Epidermal melanocyte (primary cell): Measurements from ENCODE around the gene GGPS1.
"Not testable (repeated sequence)": the region's sequence is repeated elsewhere in the genome, so short reads cannot be mapped to it uniquely, and the experiment has no call there.

Source experiments
- DNase-seq: peaks from one replicate; pipeline ENCODE4 v3.0.0; 2011; ENCODE audit warnings: low spot score; ENCODE audit not compliant: insufficient read length

Gene GGPS1

DNA sequence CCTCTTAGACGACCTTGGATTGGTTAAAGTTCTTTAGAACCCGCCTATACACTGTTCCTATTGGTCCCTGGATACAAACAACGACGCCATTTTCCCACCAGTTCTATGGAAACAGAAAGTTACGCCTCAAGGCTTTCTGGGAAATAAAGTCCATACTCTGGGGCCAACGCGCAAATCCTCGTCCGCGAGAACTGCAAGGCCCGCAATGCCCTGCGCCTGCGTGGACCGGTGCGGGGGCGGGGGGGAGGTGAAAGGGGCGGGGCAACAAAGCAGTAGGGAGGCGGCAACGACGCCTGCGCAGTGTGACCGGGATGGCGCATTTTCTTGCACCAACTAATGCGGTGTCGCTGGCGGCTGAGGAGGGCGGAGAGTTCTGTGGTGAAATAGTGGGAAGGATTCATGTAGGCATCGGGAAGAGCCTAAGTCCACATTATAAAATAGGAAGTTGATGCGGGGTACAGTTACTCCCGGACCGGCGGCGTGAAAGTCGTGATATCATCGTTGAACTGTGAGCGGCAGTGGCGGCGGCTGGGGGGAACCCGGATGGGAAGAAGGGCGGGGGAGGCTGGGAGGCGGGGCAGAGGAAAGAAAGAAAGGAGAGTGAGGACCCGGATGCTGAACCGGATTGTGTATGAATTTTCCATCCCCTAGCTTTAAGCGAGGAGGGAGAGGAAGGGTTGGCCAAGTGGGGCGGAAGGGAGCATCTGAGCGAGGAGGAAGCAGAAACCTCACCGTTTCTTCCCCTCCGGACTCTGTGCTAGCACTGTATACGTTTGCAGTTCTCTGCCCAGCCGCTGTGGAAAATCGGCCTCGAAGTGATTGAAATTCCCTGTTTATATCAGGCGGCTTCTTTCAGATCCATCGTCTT, at the start of gene GGPS1:
GGPS1 (plus strand) TSS at position 300 of the 868 bp plus-strand sequence. CDS start 6,695 bp downstream, outside the sequence.
- peak; percentile 93 for DNase-seq

DNA sequence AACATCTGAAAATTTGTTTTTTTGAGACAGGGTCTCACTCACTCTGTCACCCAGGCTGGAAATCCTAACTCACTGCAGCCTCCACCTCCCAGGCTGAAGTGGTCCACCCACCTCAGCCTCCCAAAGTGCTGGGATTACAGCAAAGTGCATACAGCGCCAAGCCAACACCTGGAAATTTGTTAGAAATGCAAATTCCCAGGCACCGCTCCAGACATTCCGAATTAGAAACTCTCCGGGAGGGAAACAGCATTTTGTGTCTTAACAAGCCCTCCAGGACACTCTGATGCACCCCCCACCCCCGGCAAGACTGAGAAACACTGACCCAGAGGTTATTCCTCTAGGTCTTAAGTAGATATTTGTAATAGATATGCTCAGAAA, 49.5 kb upstream of the GGPS1 start:
- no peak for DNase-seq

DNA sequence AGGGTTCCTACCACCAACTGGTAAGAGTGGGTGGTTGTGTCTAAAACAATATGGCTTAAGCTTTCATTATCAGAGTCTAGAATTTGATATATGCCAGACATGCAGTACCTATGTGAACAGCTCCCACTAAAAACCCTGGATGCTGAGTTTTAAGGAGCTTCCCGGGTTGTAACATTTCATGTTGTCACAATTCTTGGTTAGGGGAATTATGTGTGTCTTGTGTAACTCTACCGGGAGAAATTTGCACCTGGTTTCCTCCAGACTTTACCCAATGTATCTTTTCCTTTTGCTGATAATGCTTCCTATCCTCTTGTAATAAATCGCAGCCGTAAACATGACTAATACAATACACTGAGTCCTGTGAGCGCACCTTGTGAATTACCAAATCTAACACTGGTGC, 48.7 kb upstream of the GGPS1 start:
- DNase-seq: no peak

DNA sequence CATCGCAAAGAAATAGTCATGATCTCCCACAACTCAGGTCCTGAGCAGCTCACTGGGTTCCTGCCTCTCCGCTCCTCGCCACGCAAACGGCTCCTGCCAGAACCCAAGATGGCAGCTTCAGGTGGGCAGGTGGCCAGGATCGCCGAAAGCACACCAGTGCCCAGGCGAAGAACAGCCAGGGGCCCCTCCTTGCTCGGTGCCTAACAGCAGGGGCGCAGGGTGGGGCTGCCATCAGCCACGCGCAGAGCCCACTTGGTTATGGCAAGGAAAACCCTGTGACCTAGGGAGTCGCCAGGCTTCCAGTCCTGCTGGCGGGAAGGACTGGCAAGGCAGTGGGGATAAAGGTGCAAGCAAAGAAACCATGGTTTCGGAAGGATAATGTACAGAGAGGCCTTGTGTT, 47.9 kb upstream of the GGPS1 start:
- no peak for DNase-seq

DNA sequence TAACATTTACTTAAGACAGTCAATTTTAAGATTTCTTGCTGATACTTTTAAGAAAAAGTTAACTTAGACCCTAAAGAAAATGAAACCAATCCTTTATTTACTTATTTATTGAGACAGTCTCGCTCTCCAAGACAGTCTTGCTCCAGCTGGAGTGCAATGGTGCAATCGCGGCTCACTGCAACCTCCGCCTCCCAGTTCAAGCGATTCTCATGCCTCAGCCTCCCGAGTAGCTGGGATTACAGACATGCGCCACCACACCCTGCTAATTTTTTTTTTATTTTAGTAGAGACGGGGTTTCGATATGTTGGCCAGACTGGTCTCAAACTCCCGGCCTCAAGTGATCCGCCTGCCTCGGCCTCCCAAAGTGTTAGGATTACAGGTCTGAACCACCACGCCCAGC, 44.7 kb upstream of the GGPS1 start:
- DNase-seq: not testable (repeated sequence)

DNA sequence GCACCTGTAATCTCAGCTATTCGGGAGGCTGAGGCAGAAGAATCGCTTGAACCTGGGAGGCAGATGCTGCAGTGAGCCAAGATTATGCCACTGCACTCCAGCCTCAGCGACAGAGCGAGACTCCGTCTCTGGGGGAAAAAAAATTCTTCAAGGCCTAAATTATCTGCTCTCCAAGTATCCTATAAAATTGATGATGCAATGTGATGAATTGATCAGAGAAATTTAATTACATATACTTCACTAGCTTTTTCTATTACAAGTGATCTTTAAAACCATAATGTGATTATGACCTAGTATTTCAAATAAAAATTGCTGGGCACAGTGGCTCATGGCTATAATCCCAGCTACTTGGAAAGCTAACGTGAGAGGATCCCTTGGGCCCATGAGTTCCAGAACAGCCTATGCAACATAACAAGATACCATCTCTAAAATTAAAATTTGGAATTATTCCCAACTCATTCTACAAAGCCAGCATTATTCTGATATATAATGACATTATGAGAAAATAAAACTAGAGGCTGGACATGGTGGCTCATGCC, 44.1 kb upstream of the GGPS1 start:
- no peak for DNase-seq

DNA sequence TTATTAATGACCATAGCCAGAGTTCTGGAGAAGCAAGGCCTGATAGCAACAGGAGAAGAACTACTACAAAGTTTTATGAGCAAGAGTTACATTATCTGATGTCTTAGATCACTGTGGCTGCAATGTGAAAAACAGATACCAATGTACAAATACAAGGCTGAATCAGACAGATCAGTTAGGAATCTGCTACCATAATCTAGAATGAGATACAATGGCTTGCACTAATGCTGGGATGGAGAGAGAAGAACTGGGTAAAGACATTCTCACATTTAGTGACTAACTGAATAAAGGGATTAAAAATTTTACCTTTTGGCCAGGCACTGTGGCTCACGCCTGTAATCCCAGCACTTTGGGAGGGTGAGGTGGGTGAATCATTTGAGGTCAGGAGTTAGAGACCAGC, 41.7 kb upstream of the GGPS1 start:
- no peak for DNase-seq

DNA sequence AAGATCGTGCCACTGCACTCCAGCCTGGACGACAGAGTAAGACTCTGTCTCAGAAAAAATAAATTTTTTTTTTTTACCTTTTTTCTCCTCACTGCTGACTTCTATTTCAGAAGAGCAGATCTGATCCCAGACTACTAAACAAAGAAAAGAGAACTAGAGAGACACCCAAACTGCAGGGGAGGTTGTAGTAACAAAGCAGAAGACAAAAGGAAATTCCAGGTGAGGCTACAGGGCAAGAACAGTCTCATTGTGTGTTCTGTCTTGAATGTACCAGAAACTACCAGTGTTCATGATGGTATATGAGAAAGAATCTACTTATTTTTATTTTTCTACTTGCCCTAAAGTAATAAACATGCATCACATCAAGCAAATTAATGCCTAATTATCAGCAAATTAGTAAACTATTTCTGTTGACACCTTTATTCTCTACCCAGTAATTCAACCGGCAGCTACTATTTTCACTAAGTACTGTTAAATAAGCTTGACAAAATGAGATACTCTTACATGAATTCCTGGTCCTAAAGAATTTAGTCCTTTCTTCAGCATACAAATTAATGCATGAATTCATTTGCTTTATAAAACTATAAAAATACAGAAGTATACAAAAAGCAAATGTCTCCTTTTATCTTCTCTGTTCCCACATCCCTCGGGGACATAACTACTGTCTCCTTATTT, 41.0 kb upstream of the GGPS1 start:
- no peak for DNase-seq

DNA sequence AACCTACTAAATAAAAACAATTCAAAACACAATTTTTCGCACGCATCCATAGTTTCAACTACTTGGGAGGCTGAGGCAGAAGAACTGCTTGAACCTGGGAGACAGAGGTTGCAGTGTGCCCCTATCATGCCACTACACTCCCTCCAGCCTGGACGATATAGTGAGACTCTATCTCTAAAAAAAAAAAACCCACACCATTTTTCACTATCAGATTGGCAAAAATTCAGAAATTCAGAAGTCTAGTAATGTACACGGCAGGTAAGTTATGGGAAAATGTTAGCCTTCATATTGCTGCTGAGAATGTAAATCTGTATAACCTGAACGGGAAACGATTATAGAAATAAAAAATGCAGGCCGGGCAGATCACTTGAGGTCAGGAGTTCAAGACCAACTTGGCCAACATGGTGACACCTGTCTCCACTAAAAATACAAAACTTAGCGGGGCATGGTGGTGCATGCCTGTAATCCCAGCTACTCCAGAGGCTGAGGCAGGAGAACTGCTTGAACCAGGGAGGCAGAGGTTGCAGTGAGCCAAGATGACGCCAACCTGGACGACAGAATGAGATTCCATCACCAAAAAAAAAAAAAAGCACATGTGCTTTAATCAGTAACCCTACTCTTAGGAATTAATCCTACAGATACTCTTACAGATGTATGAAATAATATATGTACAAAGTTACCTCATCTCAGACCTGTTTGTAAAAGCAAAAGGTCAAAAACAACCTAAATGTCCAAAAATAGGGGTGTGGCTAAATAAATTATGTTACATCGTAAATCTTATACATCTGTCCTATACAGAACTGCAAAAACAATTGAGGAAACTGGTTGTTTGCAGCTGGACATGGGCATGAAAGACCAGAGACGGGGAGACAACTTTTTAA, 38.3 kb upstream of the GGPS1 start:
- no peak for DNase-seq

DNA sequence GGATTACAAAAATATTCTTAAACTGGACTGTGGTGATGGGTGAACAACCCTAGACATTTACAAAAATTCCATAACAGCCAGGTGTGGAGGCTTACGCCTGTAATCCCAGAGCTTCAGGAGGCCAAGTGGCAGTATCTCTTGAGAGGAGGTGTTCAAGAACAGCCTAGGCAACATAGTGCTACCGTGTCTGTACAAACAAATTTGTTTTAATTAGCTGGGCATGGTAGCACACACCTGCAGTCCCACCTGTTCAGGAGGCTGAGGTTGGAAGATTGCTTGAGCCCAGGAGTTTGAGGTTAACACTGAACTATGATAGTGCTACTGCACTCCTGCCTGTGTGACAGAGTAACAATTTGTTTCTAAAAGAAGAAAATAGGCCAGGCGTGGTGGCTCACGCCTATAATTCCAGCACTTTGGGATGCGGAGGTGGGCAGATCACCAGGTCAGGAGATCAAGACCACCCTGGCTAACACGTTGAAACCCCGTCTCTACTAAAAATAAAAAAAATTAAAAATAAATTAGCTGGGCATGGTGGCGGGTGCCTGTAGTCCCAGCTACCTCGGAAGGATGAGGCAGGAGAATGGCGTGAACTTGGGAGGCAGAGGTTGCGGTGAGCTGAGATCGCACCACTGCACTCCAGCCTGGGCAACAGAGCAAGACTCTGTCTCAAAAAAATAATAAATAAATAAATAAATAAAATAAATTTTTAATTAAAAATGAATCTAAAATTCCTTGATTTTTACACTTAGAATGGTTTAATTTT, 37.4 kb upstream of the GGPS1 start:
- no peak for DNase-seq

DNA sequence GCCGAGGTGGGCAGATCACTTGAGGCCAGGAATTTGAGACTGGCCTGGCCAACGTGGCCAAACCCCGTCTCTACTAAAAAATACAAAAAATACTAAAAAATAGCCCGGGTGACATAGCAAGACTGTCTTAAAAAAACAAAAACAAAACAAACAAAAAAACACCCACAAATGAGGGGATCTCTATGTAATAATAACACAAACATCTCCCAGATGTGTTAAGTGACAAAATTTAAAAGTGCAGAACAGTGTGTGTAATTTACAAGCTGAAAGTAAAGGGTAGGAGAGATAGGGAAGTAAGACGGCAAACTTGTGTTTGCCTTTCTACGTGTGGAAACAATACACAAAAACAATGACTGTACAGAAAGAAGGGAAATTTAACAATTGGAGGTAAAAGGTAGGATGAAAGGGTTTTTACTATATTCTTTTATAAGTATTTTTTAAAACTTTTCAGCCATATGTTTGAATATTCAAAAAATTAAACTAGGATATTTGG, 36.7 kb upstream of the GGPS1 start:
- no peak for DNase-seq

DNA sequence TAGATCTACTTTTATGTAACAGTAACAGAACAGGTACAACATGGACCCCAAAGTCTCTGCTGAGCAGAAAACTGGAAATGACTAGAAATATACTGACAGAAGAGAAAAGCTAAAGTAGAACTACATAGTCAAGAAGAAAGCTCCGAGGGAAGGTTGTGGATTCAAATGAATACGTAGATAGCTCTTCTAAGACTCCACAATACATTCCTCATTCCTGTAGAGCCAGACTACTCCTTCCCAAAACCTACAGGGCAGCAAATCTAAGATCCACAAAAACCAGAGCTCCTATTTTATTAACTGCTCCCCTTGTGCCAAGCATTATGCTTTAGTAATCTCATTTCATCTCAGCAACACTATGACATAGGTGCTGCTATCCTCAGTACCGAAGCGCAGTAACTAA, 35.6 kb upstream of the GGPS1 start:
- no peak for DNase-seq

DNA sequence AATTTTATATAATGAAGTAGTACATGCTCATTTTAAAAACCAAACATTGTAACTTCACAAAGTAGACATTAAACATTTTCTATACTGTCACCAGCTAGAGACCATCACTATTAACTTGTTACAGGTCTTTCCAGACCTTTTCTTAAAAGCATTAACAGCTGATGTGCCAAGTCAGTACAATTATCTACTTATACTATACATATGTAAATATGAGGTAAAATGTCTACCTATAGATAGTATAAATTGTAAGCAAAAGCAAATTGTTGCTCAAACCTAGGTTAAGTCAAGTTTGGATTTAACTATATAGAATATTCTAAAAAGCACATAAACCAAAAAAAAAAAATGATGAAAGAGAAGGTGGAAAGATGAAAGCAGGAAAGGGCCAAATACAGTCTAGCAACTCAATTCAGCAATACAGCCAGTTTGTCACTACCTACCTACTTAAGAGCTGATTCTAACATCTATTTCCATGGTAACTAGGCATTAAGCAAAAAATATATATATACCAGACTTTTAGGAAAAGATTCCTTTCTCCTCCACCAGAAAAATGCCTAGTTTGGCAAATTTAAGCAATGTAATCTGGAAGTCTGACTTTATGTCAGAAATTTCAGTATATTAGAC, 34.9 kb upstream of the GGPS1 start:
- DNase-seq: no peak

DNA sequence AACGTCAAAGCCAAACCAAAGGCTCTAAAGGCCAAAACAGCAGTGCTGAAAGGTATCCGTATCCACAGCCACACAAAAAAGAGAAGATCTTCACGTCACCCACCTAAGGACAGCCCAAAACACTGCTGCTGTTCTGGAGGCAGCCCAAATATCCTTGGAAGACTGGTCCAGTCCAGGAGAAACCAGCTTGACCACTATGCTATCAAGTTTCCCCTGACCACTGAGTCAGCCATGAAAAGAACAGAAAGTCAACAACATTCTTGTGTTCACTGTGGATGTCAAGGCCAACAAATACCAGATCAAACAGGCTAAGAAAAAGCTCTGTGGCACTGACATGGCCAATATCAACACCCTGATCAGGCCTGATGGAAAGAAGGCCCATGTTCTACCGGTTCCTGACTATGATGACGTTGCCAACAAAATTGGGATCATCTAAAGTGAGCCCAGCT, 32.4 kb upstream of the GGPS1 start:
- no peak for DNase-seq

DNA sequence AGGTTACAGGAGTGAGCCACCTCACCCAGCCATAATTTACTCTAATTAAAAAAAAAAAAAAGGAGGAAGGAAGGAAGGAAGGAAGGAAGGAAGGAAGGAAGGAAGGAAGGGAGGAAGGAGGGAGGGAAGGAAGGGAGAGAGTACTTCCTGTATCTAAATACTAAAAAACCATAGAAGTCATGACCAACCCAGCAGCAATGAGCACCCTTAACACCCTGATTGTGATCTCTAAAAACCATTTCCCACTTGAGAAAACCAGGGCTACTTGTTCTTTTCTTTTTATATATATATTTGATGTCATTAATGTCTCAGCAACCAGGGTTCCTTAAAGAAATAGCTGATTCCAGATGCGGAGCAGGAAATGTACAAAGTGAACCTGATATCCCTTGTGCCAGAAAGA, 31.6 kb upstream of the GGPS1 start:
- DNase-seq: no peak

DNA sequence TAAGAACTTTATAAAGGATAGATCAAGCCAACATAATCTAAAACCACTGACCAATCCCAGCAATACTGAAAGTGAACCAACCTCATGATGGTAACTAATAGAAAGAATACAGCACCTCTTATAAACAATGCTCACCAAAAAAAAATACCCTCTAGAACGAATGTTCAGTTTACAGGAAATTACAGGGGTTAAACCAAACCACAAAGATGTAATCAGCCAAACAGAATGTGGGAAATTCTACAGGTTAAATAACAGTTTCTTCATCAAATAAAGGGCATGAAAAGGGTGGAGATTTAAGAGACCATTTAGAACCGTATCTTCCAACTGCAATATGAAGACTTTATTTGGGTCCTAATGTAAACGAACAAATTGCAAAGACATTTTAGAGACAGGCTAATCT, 30.8 kb upstream of the GGPS1 start:
- DNase-seq: no peak

DNA sequence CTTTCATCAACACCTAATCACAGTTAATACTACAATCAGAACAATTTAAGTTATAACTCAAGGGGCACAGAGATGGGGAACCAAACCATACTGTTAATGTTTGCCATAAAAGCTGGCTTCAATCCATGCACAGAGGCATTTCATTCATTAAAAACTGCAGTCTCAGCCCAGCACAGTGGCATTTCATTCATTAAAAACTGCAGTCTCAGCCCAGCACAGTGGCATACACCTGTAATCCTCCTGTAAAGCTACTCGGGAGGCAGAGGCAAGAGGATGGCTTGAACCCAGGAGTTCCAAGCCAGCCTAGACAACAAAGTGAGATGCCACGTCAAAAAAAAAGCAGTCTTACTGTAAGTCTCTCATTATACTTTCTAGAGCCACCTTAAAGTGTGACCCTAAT, 29.6 kb upstream of the GGPS1 start:
- DNase-seq: no peak

DNA sequence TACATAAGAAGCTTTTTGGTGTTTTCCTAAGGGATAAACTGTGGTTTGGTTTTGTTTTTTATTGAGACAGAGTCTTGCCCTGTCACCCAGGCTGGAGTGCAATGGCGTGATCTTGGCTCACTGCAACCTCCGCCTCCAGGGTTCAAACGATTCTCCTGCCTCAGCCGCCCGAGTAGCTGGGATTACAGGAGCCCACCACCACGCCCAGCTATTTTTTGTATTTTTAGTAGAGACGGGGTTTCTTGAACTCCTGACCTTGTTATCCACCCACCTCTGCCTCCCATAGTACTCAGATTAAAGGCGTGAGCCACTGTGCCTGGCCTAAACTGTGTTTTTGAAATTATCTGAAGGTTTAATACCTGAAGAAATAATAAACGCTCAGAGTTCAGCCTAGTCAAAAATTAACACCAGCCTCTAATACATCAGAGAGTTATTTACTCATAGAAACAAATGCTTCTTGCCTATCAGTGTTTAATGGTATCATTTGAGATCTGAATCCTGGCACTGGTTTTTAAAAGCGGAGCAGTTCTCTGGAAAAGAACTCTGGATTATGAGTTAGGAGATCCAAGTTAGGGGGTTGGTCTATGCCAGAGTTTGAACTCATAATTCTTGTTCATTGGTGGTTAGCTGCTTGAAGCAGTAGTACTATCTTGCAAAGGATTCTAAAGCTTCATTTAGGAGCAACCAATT, 29.1 kb upstream of the GGPS1 start:
- no peak for DNase-seq

DNA sequence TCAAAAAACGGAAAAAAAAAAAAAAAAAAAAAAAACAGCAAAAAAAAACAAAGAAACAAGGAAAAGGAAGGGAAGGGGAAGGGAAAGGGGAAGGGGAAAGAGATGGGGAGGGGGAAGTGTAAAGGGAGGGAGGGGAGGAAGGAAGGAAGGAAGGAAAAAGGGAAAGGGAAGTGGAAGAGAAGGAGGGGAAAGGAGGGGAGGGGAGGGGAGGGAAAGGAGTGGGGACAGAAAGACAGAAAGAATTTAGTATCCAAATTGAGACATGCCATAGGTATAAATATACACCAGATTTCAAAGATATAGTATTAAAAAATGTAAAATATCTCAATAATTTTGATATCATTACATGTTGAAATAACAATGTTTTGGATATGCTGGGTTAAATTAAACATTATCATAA, 26.2 kb upstream of the GGPS1 start:
- DNase-seq: no peak
